K562 (cell line): ENCODE results near the gene NRM. TPM values are rescaled to one million over a fixed set of nuclear protein-coding genes. Genes with fewer than 3 reads are reported as not detected.

ENCODE experiments used
- CHD4 ChIP-seq: fragments of 200-600 bp; sonication (generic); IDR thresholded peaks from 3 replicates; pipeline ENCODE4 v1.6.1; 2012; ENCODE audit warnings: low read depth, mild to moderate bottlenecking, mixed read lengths, low read length, inconsistent platforms; ENCODE audit not compliant: insufficient read depth, insufficient replicate concordance, poor library complexity, severe bottlenecking
- DACH1 ChIP-seq: fragments of 450-650 bp; IDR thresholded peaks from 2 replicates; pipeline ENCODE4 v1.6.1; 2018; ENCODE audit not compliant: partially characterized antibody
- DPF2 ChIP-seq: fragments of 450-650 bp; IDR thresholded peaks from 2 replicates; pipeline ENCODE4 v1.6.1; 2016
- HLTF ChIP-seq: fragments of 450-650 bp; IDR thresholded peaks from 2 replicates; pipeline ENCODE4 v1.6.1; 2016
- JUND ChIP-seq, 2 experiments: IDR thresholded peaks; 2 replicates in 1 of 2; 3 replicates in 1 of 2; pipeline ENCODE4 v1.6.1; 2011; ENCODE audit warnings: borderline replicate concordance in 2 of 2, low read depth in 2 of 2, low read length in 2 of 2, improper control_type of control experiment in 1 of 2, missing biosample characterization in 1 of 2, missing genetic modification characterization in 1 of 2, missing genetic modification reagents in 1 of 2
- MTF1 ChIP-seq: fragments of 250-450 bp; sonication (Bioruptor Pico); IDR thresholded peaks from 2 replicates; pipeline ENCODE4 v1.9.0; 2021; ENCODE audit warnings: moderate library complexity, mild to moderate bottlenecking, inconsistent platforms, borderline replicate concordance
- NONO ChIP-seq, 2 experiments: fragments of 200-400 bp in 1 of 2; fragments of 450-650 bp in 1 of 2; formaldehyde crosslinking in 1 of 2; IDR thresholded peaks; 2 replicates each; pipeline ENCODE4 v1.6.1; 2017; ENCODE audit warnings: low read depth in 2 of 2, mild to moderate bottlenecking in 2 of 2, moderate library complexity in 2 of 2, low read length in 1 of 2
- PYGO2 ChIP-seq: fragments of 450-650 bp; IDR thresholded peaks from 2 replicates; pipeline ENCODE4 v1.6.1; 2016; ENCODE audit warnings: mild to moderate bottlenecking, missing genetic modification characterization, moderate library complexity, missing compliant biosample characterization
- SNIP1 ChIP-seq: fragments of 450-650 bp; IDR thresholded peaks from 2 replicates; pipeline ENCODE4 v1.7.1; 2017; ENCODE audit warnings: low read depth, mild to moderate bottlenecking
- SOX6 ChIP-seq: fragments of 450-650 bp; IDR thresholded peaks from 2 replicates; pipeline ENCODE4 v1.6.1; 2014; ENCODE audit warnings: mild to moderate bottlenecking
- SREBF1 ChIP-seq: fragments of 150-350 bp; IDR thresholded peaks from 2 replicates; pipeline ENCODE4 v1.6.1; 2014; ENCODE audit warnings: antibody characterized with exemption, low read depth, low read length, borderline replicate concordance
- SUPT5H ChIP-seq: fragments of 450-650 bp; IDR thresholded peaks from 2 replicates; pipeline ENCODE4 v1.6.1; 2016
- XRCC5 ChIP-seq: fragments of 200-400 bp; formaldehyde crosslinking; IDR thresholded peaks from 2 replicates; pipeline ENCODE4 v1.6.1; 2017; ENCODE audit warnings: low read depth, mild to moderate bottlenecking, low read length
- ZBTB12 ChIP-seq: fragments of 250-450 bp; sonication (Bioruptor Pico); IDR thresholded peaks from 2 replicates; pipeline ENCODE4 v1.4.0; 2020
- ZC3H8 ChIP-seq: fragments of 450-650 bp; IDR thresholded peaks from 2 replicates; pipeline ENCODE4 v1.6.1; 2017
- ZNF384 ChIP-seq: IDR thresholded peaks from 2 replicates; pipeline ENCODE4 v1.6.1; 2012; ENCODE audit warnings: low read depth, low read length, improper control_type of control experiment
- ZNF518B ChIP-seq: fragments of 250-450 bp; sonication (Bioruptor Pico); IDR thresholded peaks from 2 replicates; pipeline ENCODE4 v1.5.0; 2021; ENCODE audit warnings: mild to moderate bottlenecking, moderate library complexity
- ZNF668 ChIP-seq: fragments of 250-450 bp; sonication (Bioruptor Pico); IDR thresholded peaks from 2 replicates; pipeline ENCODE4 v1.8.0; 2022; ENCODE audit warnings: mild to moderate bottlenecking, inconsistent platforms
- polyA plus RNA-seq, 8 experiments: library from polyadenylated mRNA; depleted of rRNA in 4 of 8; stranded (reverse) in 5 of 8; unstranded in 3 of 8; fragments of >200 nt; fragmentation: Nextera tagmentation in 2 of 8; fragmentation: Illumina TruSeq in 1 of 8; extraction: Ambion mirVana in 2 of 8; extraction: Trizol in 1 of 8; gene quantifications; 2 replicates each; pipeline versions ENCODE4 v1.2.1 to v1.2.3, GENCODE V29; 2011 to 2014; ENCODE audit warnings: inconsistent platforms in 1 of 8, missing spikeins in 1 of 8
- total RNA-seq, 7 experiments: library from RNA; depleted of rRNA in 6 of 7; stranded (reverse); fragments of >200 nt in 6 of 7; fragmentation: Illumina TruSeq in 2 of 7; extraction: Trizol in 2 of 7; gene quantifications; 2 replicates each; pipeline versions ENCODE4 v1.2.1 to v1.2.3, GENCODE V29; 2011 to 2021; ENCODE audit warnings: low replicate concordance in 1 of 7
- TF ChIP-seq, protein P1 (sequence below): IDR thresholded peaks from 2 replicates; pipeline ENCODE4 v1.6.1; 2011; ENCODE audit warnings: borderline replicate concordance, low read depth, mild to moderate bottlenecking, moderate library complexity, low read length; ENCODE audit not compliant: insufficient read depth, poor library complexity, severe bottlenecking

Gene NRM
- total and polyA plus RNA-seq, 9 of the 15 experiments (the other 6 are each of a cell fraction or from before 2014, with no cell fraction given), result 9.7 to 58.2 (median 18.1) TPM

DNA sequence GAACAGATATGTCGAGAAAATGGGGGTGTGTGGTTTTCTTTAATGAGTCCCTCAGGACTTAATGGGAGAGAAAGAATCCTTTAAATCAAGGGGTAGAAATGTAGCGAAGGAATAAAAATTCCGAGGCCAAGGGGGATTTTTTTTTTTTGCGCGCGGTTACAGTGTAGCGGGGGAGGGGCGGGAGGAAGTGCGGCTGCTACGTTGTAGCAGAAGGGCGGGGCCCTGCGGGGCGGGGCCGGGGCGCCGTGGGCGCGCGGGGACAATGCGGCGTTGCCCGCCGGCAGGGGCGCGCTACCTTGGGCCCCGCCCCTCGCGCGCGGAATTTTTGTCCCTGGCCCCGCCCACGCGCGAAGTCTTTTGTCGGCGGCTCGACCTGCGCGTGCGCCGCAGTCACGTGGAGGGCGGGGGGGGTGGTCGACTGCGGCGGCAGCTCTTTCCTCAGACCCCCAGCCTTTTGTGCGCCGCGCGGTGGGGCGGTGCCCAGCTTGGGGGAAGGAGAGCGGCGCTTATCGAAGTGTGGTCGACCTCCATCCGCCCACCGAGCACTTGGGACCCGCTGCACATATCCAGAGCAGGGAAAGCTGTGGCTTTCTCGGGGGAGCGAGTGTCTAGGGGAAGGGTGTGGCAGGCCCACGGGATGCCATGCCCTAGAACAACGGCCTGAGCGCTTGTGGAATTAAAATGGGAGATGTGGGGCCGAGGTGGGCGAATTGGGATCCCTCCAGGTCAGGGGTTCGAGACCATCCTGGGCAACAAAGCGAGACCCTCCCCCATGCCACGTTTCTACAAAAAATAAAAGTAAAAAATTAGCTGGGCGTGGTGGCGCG lies 30.6 kb upstream of the NRM start (continued):
- TF ChIP-seq NONO (IDR thresholded peaks at IDR 0.05; ENCODE audit: low read depth in 2 of 2, low read length in 1 of 2) (peak in 1 of 2 experiments; percentile 67; a peak in 1 of 4 replicates), SREBF1 (no peak), ZNF518B (CRISPR knock-in tag) (no peak), JUND (IDR thresholded peaks at IDR 0.05; ENCODE audit: borderline replicate concordance, low read depth, low read length) (peak; percentile 53; the same call in 1 of the 2 replicates), JUND (tag; IDR thresholded peaks at IDR 0.05; ENCODE audit: borderline replicate concordance, low read depth, low read length) (no peak), CHD4 (no peak), ZNF384 (peak; percentile 94), PYGO2 (tag) (no peak), HLTF (peak; percentile 6; the same call in 1 of the 2 replicates), DPF2 (peak; percentile 61), SNIP1 (no peak), ZNF668 (CRISPR knock-in tag) (no peak), SOX6 (peak; percentile 80), XRCC5 (no peak; the same call in 1 of the 2 replicates), ZBTB12 (no peak), SUPT5H (peak; percentile 78), MTF1 (CRISPR knock-in tag) (no peak), ZC3H8 (no peak), DACH1 (no peak)
- TF ChIP-seq, protein P1, sequence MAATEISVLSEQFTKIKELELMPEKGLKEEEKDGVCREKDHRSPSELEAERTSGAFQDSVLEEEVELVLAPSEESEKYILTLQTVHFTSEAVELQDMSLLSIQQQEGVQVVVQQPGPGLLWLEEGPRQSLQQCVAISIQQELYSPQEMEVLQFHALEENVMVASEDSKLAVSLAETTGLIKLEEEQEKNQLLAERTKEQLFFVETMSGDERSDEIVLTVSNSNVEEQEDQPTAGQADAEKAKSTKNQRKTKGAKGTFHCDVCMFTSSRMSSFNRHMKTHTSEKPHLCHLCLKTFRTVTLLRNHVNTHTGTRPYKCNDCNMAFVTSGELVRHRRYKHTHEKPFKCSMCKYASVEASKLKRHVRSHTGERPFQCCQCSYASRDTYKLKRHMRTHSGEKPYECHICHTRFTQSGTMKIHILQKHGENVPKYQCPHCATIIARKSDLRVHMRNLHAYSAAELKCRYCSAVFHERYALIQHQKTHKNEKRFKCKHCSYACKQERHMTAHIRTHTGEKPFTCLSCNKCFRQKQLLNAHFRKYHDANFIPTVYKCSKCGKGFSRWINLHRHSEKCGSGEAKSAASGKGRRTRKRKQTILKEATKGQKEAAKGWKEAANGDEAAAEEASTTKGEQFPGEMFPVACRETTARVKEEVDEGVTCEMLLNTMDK, result peak; percentile 89
